GM21381 (cell line): Measurements from ENCODE around the gene GPR176.
A peak's percentile ranks its signal among the peaks of the same experiment; 100 is the strongest.

ENCODE experiments used
- ATAC-seq: cut with Tn5 transposase; IDR thresholded peaks from one replicate; pipeline ENCODE4 v1.9.1; 2021; ENCODE audit warnings: mild to moderate bottlenecking, moderate library complexity; ENCODE audit not compliant: unreplicated experiment

GPR176 gene, protein sequence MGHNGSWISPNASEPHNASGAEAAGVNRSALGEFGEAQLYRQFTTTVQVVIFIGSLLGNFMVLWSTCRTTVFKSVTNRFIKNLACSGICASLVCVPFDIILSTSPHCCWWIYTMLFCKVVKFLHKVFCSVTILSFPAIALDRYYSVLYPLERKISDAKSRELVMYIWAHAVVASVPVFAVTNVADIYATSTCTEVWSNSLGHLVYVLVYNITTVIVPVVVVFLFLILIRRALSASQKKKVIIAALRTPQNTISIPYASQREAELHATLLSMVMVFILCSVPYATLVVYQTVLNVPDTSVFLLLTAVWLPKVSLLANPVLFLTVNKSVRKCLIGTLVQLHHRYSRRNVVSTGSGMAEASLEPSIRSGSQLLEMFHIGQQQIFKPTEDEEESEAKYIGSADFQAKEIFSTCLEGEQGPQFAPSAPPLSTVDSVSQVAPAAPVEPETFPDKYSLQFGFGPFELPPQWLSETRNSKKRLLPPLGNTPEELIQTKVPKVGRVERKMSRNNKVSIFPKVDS

DNA sequence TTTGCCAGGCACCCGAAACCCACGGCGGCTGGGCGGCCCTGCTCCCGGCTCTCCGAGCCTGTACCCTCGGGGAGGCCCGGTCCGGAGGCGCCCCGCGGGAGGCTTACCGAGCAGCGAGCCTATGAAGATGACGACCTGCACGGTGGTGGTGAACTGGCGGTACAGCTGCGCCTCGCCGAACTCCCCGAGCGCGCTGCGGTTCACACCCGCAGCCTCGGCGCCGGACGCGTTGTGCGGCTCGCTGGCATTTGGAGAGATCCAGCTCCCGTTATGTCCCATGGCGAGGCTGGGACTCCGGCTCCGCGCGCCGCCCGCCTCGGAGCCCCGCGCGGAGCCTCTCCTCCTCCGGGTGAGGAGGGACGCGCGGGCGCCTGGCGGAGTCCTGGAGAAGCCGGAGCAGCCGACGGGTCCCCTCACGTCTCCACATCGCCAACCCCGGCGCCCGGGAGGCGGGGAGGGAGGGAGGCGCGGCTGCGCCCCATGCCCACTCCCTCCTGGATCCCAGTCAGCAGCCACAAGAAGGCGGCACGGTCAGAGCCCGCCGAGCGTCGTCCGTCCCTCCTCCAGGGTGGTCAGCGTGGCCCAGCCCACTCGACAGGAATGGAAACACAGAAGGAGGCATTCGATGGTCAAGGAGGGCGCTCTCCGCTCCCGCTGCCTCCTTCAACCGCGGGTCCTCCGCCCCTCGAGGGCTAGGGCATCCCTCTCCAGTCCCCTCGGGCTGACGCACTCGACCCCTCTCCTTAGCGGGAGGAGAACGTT, at the start of gene GPR176:
Gene GPR176 (minus strand): TSS at position 519 of the 762 bp plus-strand sequence. CDS start 240 bp downstream, at position 279.
- peak; percentile 4 for ATAC-seq

DNA sequence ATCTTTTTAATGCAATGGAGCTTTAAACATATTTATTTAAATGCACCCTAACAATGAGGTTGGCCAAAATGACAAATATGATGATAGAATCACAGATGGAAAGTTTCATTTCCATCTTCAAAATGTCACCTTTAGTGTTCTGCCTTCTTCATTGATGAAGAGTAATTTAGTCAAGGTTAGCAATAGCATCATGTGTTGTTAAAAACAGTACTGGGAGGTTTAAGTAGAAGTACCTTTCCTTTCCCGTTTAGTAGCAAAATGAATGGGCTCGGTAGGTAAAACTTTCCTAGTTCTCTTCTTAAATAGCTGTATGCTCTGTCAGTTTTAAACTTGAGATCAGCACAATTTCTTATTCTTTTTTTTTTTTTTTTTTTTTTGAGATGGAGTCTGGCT, 48.9 kb upstream of the GPR176 start:
- ATAC-seq: no peak

DNA sequence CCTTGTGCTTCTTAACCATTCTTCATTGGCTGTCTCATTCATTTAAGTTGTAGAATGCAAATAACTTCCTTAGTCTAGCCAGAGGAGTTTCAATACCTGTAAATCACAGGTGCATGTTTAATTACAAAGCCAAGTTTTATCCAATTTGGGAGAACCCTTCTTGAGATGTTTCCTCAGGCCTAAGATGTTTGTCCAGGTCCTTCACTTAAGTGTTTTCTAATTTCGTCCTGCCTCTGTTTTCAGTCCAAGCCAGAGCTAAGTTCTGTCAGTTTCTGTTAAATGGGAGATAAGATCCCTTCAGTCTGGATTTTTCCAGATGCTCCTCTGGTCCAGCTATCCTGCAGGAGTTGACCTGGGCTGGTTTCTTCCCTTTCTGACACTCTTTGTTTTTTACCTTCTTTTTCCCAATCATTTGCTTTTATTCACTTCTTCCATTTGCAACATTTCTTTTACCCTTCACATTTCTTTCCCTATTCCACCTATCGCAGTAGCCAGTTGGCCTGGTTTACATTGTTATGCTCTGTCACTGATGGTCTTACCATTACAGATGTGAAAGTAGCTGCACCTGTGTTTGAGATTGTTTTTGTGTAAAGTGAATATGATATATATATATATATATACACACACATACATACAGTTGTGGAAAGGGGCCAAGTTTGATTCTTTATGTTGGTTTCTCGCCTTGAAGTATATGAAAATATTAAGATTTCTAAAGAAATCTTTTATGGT, 48.4 kb upstream of the GPR176 start:
- no peak for ATAC-seq

DNA sequence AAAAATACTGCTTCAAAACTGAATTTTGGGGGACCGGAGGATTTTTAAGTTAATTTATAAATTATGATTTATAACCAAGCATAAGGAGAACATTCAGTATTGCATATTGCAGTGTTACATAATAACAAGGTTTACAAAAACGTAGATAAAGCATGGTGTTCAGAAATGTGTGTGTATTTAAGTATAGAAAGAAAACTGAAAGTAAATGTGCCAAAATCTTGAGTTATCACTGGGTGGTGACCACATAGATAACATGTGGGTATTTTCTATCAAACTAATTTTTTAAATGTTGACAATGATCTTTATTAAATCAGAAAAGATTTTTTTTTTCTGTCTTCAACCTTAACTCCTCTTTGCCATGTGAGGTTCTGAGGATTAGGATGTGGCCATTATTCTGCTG, 46.5 kb upstream of the GPR176 start:
- no peak for ATAC-seq

DNA sequence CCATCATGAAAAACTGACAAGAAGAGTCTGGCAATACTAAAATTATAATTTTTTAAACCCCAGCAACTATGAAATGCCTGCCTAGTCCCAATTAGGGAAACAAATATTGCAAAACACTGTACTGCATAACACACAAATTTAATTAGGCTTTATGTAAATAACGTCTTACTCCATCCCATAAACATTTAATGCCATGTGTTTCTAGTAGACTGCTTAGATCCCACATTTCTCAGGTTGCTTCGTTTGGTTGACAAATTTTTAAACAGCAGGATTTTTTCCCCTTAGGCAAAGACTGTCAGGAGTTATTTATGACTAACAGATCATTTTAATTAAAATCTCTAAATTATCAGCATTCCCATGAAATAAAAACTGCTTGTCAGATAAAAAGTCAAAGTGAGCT, 43.7 kb upstream of the GPR176 start:
- ATAC-seq: no peak

DNA sequence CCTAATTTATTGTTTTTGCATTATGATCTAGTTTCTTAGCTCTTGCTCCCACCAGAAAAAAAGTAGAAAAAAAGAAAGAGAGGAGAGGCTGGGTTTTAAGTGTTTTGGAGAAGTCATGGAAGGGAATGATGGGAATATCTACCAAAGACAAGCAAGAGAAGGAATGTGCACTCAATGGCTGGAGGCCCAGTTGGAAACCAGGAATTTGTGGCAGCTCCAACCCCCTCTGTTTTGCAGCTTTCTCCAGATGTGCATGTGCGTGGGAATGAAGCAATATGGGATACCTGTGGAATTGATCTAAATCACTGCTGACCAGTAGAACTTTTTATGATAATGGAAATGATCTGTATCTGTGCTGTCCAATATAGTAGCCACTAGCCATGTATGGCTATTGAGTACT, 41.0 kb upstream of the GPR176 start:
- ATAC-seq: no peak

DNA sequence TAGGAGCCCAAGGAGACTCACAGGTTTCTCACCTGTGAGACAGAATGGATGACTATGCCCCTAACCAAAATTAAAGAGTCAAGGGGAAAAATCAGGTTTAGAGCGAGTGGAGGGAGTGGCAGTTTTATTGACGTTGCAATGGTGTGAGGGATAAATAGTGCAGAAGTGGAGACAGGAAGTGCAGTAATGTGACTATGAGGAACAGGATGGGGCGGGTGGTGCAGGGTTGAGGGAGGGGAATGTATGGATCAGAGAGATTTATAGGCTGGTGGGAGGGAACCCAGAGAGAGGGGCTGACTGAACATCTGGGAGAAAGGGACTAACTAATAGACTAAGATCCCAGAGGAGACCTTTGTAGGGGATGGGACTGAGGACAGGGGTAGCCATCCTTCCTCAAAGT, 40.3 kb upstream of the GPR176 start:
- ATAC-seq: no peak

DNA sequence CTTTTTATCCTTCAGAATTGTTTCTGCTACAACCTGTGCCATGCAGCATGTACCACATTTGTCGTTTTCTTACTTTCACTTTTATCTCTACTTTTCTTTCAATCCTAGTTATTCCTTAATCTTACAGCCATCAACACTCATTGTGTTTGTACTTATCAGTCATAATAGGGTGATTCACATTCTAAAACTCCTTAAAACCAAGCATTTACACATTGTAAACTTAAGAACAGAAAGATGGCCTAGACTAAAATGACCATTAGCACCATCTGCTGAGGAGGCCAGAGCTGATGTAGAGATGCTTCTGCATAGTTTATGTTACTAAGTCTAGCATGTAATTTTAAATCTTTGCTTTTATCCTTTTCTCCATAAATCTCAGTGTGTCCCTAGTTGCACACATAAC, 39.3 kb upstream of the GPR176 start:
- no peak for ATAC-seq

DNA sequence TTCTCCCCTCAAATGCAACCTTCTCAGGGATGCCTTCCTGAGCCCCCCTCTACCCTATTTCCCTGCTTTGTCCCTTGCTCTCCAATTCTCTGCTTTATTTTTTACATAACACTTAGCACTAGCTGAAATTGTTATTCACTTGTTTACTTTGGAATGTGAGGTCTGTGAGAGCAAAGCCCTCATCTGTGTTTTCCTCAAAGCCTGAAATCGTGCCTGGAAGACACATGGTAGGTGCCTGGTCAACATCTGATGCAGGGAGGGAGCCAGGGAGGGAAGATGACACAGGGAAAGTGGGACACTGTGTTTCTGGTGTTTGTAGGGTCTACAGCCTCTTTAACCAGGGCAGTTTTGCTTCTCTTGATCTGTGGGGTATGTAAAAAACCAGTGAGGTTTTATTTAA, 37.4 kb upstream of the GPR176 start:
- ATAC-seq: no peak

DNA sequence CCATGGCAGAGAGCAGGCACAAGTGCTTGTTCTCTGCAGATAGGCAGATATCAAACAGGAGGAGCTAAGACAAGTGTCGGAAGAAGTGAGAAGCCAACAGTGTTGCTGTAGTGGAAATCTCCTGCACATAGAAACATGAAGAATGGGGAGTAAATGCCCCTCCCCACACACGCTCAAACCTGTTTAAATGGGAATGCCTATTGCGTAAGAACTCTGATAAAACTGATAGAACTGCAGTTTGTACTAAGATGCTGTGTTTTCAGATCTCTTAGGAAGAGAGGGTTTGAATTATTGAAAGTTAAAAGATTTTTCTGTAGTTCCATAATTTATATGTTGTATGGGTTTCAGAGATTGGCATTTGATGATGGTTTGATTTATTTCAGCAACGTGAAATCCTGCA, 33.5 kb upstream of the GPR176 start:
- ATAC-seq: no peak

DNA sequence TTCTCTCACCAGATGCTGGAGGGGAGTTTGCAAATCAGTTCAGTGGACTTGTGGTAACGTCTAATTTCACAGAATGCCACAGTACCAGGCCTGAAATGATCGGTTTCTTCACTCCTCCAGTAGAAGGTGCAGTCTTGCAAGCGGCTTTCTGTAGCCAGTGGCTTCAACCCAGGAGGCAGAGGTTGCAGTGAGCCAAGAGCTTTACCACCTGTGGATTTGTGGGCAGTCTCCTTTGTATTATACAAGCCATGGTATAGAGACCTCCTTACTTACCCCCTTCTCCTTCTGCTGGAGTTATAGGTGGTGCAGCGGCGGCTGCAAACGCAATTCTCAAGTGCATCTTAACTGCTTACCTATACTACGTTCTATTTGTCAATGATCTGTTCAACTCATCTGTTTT, 31.5 kb upstream of the GPR176 start:
- ATAC-seq: no peak

DNA sequence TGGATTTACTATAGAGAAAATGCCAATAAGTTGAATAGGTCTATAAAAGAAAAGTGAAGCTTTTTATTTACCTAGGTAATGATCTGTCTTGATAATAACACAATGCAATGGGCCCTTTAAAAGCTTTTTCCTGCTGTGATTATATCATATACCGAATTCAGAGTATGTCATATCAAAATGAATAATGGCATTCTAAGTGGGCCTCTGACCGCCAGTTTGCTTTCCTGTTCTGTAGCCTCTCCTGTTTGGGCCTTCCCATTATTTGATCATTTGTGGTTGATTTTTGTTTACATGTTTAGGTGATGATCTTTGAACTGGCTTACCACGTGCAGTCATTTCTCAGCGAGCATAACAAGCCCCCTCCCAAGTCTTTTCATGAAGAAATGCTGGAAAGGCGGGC, 28.8 kb upstream of the GPR176 start:
- no peak for ATAC-seq

DNA sequence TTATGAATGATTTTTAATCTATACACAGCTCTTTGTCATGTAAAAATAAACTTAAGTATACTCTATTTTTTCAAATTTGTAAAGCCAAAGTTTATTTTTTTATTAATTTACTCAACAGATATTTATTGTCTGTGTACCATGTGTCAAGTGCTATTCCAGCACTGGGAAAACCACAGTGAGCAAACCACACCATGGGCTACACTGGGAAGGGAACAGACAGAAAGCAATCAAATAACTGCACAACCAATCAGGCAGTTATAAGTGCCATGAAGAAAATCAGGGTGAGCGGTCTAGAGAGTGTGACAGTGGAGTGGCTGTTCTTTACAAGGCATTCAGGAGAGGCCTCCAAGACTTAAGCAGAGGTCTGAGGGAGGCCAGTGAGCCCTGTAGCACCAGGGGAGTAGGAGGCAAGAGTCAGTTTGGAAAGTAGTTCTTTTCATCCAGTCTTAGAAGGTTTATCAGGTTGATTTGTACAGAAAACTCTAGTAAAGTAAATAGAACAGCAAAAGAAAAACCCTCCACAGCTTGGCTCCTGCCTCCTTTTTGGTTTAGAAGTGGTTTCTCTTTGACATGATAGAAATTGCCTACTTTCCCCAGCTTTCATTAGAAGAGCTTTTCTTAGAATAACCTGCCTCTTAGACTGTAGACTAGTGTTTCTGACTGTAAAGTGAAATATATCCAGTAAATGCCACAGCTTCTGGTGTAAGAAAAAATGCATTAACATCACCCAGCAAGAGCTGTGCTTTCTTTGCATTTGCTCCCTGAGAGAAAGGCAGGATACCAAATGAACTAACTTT, 27.5 kb upstream of the GPR176 start:
- ATAC-seq: no peak

DNA sequence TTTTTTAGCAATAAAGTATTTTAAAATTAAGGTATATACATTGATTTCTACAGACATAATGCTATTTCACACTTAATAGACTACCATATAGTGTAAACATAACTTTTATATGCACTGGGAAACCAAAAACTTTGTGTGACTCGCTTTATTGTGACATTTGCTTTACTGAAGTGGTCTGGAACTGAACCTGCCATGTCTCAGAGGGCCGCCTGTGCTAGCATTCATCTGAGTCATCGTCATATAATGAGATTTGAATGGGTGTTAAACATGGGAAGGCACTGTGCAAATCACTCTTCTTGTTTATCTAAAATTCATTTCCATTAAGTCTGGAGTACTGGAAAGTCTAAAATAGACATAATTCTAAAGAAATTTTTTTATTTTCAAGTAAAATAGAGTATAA, 26.8 kb upstream of the GPR176 start:
- ATAC-seq: no peak

DNA sequence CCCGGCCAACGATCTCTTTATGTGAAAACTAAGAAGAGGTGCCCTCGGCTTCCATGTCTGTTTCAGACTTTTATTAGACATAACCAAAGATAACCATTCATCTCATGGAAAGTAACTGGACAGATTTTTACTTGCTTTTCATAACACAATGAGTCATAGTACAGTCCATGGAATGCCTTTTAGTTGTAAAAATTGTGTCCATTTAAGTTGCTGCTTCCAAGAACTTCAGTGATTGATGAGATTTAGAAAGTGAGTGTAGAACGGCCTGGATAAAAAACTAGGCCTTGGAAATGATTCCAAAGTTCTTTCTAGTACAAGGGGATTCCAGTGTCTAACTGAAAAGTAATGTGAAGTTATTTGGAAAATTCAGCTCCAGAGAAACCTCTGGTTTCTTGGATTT, 24.7 kb upstream of the GPR176 start:
- ATAC-seq: no peak

DNA sequence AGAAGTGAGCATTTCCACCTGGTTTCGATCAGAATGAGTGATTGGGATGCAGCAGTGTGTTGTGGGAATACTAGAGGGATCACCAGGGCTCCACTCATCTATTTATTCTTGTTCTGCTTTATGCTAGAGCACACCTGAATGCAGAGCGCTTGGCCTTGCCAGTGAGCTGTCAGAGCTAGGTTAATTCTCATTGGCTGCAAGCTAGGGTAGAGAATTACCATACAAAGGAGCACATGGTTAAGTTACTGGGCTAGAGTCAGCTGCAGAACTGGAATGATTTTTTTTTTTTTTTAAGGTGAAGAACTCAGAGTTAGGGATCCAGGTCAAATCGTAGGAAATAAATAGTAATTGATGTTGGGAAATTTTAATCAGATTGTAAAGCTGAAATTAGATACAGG, 22.7 kb upstream of the GPR176 start:
- no peak for ATAC-seq

DNA sequence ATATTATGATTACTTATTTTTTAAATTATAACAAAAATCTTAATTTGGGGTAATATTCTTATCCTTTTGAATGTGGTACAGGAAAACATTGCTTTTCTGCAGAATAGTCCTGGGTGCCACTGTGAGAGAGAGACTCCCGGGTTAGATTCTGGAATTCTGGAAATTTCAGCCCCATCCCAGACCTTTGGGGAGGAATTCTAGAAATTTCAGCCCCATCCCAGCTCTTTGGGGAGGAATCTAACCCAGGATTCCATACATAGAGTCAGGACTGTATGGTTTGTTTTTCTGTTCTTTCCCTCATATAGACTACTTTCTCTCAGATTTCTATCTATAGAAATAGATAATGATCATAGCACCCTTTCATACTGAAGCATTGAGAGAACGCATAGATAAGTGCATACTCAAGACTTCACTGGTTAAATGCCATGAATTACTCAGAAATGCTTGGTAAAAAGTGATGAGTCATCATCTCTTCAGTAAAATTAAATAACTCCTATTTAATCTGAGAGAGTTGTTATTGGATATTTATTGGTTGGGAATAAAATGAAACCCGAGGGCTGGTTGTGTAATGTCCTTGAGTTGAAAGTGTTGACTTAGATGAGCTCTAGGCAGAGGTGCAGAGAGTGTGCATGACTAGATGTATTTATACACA, 22.2 kb upstream of the GPR176 start:
- ATAC-seq: no peak

DNA sequence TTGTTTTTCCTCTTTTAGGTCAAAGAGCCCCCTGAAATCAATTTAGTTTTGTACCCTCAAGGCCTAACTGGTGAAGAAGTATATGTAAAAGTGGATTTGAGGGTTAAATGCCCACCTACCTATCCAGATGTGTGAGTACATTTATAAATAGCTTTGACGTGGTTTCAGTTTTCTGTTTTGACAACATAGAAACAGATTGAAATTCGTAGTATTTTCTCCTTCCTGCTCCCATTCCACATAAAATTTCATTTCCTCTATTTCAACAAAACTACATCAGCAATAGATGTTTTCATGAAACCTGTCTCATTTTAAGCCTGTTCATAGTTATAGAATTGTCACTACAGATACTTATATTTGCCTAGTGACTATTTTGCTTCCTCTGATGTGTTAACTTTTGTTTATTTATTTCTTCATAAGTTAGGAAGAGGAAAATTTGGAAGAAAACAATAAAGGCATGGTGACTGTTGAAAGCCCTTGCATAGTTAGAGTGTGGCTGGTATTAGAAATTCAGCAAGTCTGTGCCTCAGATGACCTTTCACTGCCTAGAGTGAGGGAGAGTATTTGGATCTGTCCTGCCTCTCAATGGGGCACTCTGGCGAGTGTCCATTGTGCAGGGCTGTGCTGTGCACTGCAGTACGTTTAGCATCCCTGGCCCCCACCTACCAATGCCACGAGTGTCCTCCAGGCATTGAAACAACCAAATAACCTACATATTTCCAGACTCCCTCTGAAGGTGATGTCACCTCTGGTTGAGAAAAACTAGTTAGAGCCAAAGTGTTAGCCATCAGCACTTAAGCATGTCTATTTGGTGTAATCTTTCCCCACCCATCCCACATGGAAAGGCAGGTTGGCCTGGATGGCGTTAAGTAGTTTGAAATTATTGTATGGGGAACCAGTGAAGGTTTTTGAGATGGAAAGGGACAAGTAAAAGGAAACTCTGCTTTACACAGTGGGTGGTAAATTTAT, 19.7 kb upstream of the GPR176 start:
- ATAC-seq: no peak

DNA sequence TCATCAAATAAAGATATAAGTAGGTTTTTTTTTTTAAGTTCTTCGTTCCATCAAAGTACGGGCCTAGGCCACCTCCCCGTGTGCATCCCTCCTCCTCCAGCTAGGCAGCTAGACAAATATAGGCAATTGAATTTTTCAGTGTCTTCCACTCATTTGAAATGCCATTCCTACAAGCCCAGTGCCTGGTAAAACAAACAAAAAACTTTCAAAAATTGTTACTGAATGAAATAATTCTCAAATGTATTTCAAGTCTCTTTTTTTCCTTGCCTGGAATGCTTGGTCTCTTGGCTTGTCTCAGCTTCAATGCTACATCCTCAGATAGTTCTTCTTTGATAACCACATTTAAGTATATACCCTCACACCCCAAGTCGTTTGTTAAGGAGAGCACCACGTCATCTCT, 17.6 kb upstream of the GPR176 start:
- ATAC-seq: no peak
